ENCODE measurements around the gene INF2. TPM values are rescaled to one million over a fixed set of nuclear protein-coding genes. Genes with fewer than 3 reads are reported as not detected.
"Not testable (repeated sequence)": the region's sequence is repeated elsewhere in the genome, so short reads cannot be mapped to it uniquely, and the experiment has no call there.

Gene INF2
- total and polyA plus RNA-seq, 9 of the 15 experiments (the other 6 are each of a cell fraction or from before 2014, with no cell fraction given): 0.56 to 31.3 (median 7.8) TPM

DNA sequence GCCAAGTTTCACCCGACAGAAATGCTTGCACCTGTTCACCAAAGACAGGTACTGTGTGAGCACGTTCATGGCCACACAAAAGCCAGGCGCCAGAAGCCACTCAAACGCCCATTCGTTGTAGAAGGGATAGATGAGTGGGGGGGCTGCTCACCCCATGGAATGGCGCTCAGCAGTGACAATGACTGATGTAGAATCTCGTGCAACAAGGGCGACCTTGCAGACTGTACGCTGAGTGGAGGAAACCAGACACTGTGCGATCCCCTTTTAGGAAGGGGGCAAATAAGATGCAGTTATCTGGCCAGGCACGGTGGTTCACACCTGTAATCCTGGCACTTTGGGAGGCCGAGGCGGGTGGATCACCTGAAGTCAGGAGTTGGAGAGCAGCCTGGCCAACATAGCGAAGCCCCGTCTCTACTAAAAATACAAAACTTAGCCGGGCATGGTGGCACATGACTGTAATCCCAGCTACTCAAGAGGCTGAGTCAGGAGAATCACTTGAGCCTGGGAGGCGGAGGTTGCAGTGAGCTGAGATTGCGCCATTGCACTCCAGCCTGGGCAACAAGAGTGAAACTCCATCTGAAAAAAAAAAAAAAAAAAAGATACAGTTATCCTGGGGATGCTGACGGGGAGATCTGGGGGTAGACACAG lies 18.0 kb upstream of the INF2 start:
- H3K36me3 ChIP-seq (ENCODE audit: control insufficient read depth, insufficient read depth, low read length); H3K4me1 ChIP-seq (replicated peaks in 1 of 2; ENCODE audit: control insufficient read depth in 2 of 2, insufficient read depth in 2 of 2, low read length in 2 of 2); H3K79me2 ChIP-seq (ENCODE audit: control insufficient read depth, insufficient read depth, low read length); in situ Hi-C loops (cut with MboI); intact Hi-C loops (cut with micrococcal nuclease); H3K9me1 ChIP-seq (ENCODE audit: control insufficient read depth, insufficient read depth, low read length); BruUV-seq (replicated peaks); H4K20me1 ChIP-seq (replicated peaks; ENCODE audit: control insufficient read depth, insufficient read depth, low read length); ATAC-seq; H3K4me3 ChIP-seq; H2AFZ ChIP-seq (ENCODE audit: low read depth, low read length); DNase-seq (ENCODE audit: extremely low read depth in 1 of 4, low spot score in 3 of 4); H3K9ac ChIP-seq (ENCODE audit: insufficient read depth in 1 of 2, low read depth in 2 of 2, low read length in 2 of 2); H3K4me2 ChIP-seq (ENCODE audit: insufficient read depth, low read length); H3K9me3 ChIP-seq (replicated peaks; ENCODE audit: control insufficient read depth, insufficient read depth, low read depth, low read length); H3K27ac ChIP-seq (ENCODE audit: extremely low read depth, low read depth, low read length); CTCF ChIA-PET (ENCODE audit: low intra/inter-chr PET ratio); FAIRE-seq: not testable (repeated sequence)
- H3K27me3 ChIP-seq (ENCODE audit: control insufficient read depth in 2 of 2, insufficient read depth in 2 of 2, low read length in 2 of 2): peaks cover 10 to 11% of the 10 kb centered on the region in 2 experiments; a peak in 4 of 5 replicates
- POLR2A ChIA-PET: interaction anchor here (0.6 kb wide), 1 partner anchor 27 kb away, joined by 3 read pairs; no protein-coding TSS in a partner anchor
- 2% methylated on average over 19 of the region's 19 CpGs for WGBS (ENCODE audit: insufficient coverage, low coverage, missing lambda C conversion rate)

DNA sequence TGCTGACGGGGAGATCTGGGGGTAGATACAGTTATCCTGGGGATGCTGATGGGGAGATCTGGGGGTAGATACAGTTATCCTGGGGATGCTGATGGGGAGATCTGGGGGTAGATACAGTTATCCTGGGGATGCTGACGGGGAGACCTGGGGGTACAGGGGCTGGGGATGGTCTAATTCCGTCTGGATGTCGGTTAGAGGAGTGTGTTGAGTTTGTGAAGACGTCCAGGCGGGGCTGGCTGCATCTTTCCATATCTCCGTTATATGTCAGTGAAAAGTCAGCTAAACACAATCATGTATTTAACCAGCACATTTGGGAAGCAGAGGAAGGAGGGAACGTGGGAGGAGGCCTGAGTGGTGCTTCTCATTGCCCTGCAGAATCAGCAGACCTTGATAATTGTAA lies 17.3 kb upstream of the INF2 start:
- CTCF ChIA-PET (ENCODE audit: low intra/inter-chr PET ratio): not testable (repeated sequence)

More for the DNA sequence above, 17.3 kb upstream of the INF2 start:
- Histone ChIP-seq H3K4me1 (replicated peaks in 1 of 2; ENCODE audit: control insufficient read depth in 2 of 2, insufficient read depth in 2 of 2, low read length in 2 of 2) (peaks cover 8 to 15% of the 10 kb centered on the region in 2 experiments; a peak in 4 of 5 replicates), H3K27me3 (ENCODE audit: control insufficient read depth in 2 of 2, insufficient read depth in 2 of 2, low read length in 2 of 2) (peaks cover 10 to 11% of the 10 kb centered on the region in 2 experiments; a peak in 4 of 5 replicates)
- FAIRE-seq; intact Hi-C loops (cut with micrococcal nuclease); H3K9me3 ChIP-seq (replicated peaks; ENCODE audit: control insufficient read depth, insufficient read depth, low read depth, low read length); DNase-seq (ENCODE audit: extremely low read depth in 1 of 4, low spot score in 3 of 4); H4K20me1 ChIP-seq (replicated peaks; ENCODE audit: control insufficient read depth, insufficient read depth, low read length); H3K4me2 ChIP-seq (ENCODE audit: insufficient read depth, low read length); BruUV-seq (replicated peaks); H3K9ac ChIP-seq (ENCODE audit: insufficient read depth in 1 of 2, low read depth in 2 of 2, low read length in 2 of 2); H3K27ac ChIP-seq (ENCODE audit: extremely low read depth, low read depth, low read length); H3K9me1 ChIP-seq (ENCODE audit: control insufficient read depth, insufficient read depth, low read length); H2AFZ ChIP-seq (ENCODE audit: low read depth, low read length); in situ Hi-C loops (cut with MboI); ATAC-seq; H3K4me3 ChIP-seq; H3K79me2 ChIP-seq (ENCODE audit: control insufficient read depth, insufficient read depth, low read length); H3K36me3 ChIP-seq (ENCODE audit: control insufficient read depth, insufficient read depth, low read length): not testable (repeated sequence)
- POLR2A ChIA-PET: interaction anchor here (1.0 kb wide), 1 partner anchor 15 kb away, joined by 3 read pairs; no protein-coding TSS in a partner anchor
- WGBS (ENCODE audit: insufficient coverage, low coverage, missing lambda C conversion rate): 0% methylated on average over 2 of the region's 8 CpGs

All from K562 (cell line).